Smooth muscle cell (in vitro differentiated cells): ENCODE measurements around the gene SPTLC3. TPM values are rescaled to one million over a fixed set of nuclear protein-coding genes. Genes with fewer than 3 reads are reported as not detected.
A peak's percentile ranks its signal among the peaks of the same experiment; 100 is the strongest.

Experiments used
- DNase-seq: peaks from one replicate; lab custom pipeline; 2025; ENCODE audit not compliant: unreplicated experiment; lab: John Stamatoyannopoulos, UW
- H2AFZ ChIP-seq: fragments of 200-600 bp; sonication (generic); 2 replicates; pipeline ENCODE4 v1.6.0; 2016; ENCODE audit warnings: antibody characterized with exemption, low read depth, mild to moderate bottlenecking
- H3F3A ChIP-seq: fragments of 200-600 bp; sonication (generic); 2 replicates; pipeline ENCODE4 v1.6.0; 2017; ENCODE audit warnings: antibody characterized with exemption, low read depth
- H3K27ac ChIP-seq: fragments of 200-600 bp; sonication (generic); 2 replicates; pipeline ENCODE4 v1.5.1; 2016; ENCODE audit warnings: low read depth, mild to moderate bottlenecking
- H3K27me3 ChIP-seq: fragments of 200-600 bp; sonication (generic); 2 replicates; pipeline ENCODE4 v1.6.1; 2016; ENCODE audit warnings: low read depth, mild to moderate bottlenecking
- H3K36me3 ChIP-seq: fragments of 200-600 bp; sonication (generic); 2 replicates; pipeline ENCODE4 v1.5.1; 2016; ENCODE audit warnings: low read depth
- H3K4me1 ChIP-seq: fragments of 200-600 bp; sonication (generic); 2 replicates; pipeline ENCODE4 v1.5.1; 2016; ENCODE audit warnings: low read depth
- H3K4me2 ChIP-seq: fragments of 200-600 bp; sonication (generic); 2 replicates; pipeline ENCODE4 v1.6.0; 2016; ENCODE audit warnings: mild to moderate bottlenecking
- H3K4me3 ChIP-seq: fragments of 200-600 bp; sonication (generic); 2 replicates; pipeline ENCODE4 v1.5.1; 2016; ENCODE audit warnings: mild to moderate bottlenecking
- H3K79me2 ChIP-seq: fragments of 200-600 bp; sonication (generic); 2 replicates; pipeline ENCODE4 v1.6.0; 2016; ENCODE audit warnings: low read depth, mild to moderate bottlenecking
- H3K9ac ChIP-seq: fragments of 200-600 bp; sonication (generic); 2 replicates; pipeline ENCODE4 v1.6.0; 2016; ENCODE audit warnings: low read depth
- H3K9me3 ChIP-seq: fragments of 200-600 bp; sonication (generic); replicated peaks from 2 replicates; pipeline ENCODE4 v1.5.1; 2016; ENCODE audit warnings: low read depth
- H4K20me1 ChIP-seq: fragments of 200-600 bp; sonication (generic); 2 replicates; pipeline ENCODE4 v1.6.0; 2016; ENCODE audit warnings: low read depth
- CTCF ChIP-seq: fragments of 200-600 bp; sonication (generic); IDR thresholded peaks from 2 replicates; pipeline ENCODE4 v1.5.1; 2017; ENCODE audit warnings: borderline replicate concordance, mild to moderate bottlenecking, antibody characterized with exemption; ENCODE audit not compliant: insufficient read depth, poor library complexity, severe bottlenecking
- WGBS: methylation state at CpG from one replicate; pipeline ENCODE4 v1.1.7; 2016; ENCODE audit warnings: low lambda C conversion rate; 5-methylcytosine and 5-hydroxymethylcytosine counted together
- polyA plus RNA-seq: library from polyadenylated mRNA; unstranded; fragments of >200 nt; fragmentation: Nextera tagmentation; extraction: Ambion mirVana; gene quantifications from 2 replicates; pipeline ENCODE4 v1.2.1, GENCODE V29; 2016
- total RNA-seq: library from RNA; depleted of rRNA; stranded (reverse); fragments of >200 nt; gene quantifications from 2 replicates; pipeline ENCODE4 v1.2.3, GENCODE V29; 2014

The SPTLC3 gene
- total and polyA plus RNA-seq, 2 experiments from 2014 or later = 2.5 to 34.9 TPM

DNA sequence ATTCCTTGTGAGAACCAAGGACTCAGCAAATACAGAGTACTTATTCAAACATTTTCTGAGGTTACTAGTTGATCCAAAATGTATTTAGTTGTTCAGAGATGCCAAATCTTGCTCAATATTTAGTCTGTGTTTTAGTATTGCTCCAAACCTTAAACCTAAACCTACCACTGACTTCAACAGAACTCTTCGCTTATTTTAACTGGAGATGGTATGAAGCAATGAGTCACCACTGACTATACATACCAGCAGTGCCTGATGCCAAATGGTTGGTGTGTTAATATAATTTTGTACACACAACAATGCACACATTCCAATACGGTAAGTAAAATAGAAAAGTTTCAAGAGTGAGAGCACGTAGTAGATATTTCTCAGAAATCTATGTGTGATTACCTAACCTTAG, 1.9 kb upstream of the SPTLC3 start:
- no peak overlapping the region for H3K4me2 ChIP-seq
- no peaks in the 10 kb centered on the region for H3K79me2 ChIP-seq
- no peaks in the 10 kb centered on the region for H3K36me3 ChIP-seq
- H2AFZ ChIP-seq = no peak overlapping the region
- H3K27me3 ChIP-seq = no peaks in the 10 kb centered on the region
- no peaks in the 10 kb centered on the region for H3F3A ChIP-seq
- TF ChIP-seq CTCF = no peak
- H3K4me1 ChIP-seq = peaks cover 14% of the 10 kb centered on the region
- no peak overlapping the region for H3K4me3 ChIP-seq
- H3K9me3 ChIP-seq = no peaks in the 10 kb centered on the region
- peak overlapping the region; percentile 32 for H3K27ac ChIP-seq
- H4K20me1 ChIP-seq = no peaks in the 10 kb centered on the region
- 38% methylated on average over 3 of the region's 3 CpGs for WGBS
- H3K9ac ChIP-seq = no peak overlapping the region
- DNase-seq = no peak

DNA sequence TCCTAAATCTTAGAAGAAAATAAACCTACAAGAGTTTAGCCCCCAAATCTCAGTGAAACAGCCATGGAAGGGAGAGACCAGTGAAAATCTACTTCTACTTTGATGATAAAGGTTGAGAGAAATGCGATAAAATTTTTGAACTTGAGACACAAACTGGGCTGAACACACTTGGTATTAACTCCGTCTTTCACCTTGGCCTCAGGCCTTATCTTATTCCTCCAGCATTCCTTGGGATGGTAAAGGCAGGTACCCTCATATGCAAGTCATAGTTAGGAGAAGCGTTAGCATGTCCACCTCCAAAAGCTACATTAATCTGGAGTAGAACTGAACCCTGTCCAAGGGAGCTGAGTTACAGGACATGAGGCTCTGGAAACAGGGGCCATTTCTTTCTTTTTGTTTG, 1.2 kb upstream of the SPTLC3 start:
- H3K27me3 ChIP-seq = no peaks in the 10 kb centered on the region
- no peaks in the 10 kb centered on the region for H3F3A ChIP-seq
- no peak overlapping the region for H2AFZ ChIP-seq
- H4K20me1 ChIP-seq = no peaks in the 10 kb centered on the region
- no peak for DNase-seq
- no peak overlapping the region for H3K4me3 ChIP-seq
- H3K79me2 ChIP-seq = no peaks in the 10 kb centered on the region
- H3K4me2 ChIP-seq = no peak overlapping the region
- no peak overlapping the region for H3K9ac ChIP-seq
- no peaks in the 10 kb centered on the region for H3K9me3 ChIP-seq
- H3K4me1 ChIP-seq = peaks cover 14% of the 10 kb centered on the region
- WGBS = 98% methylated on average over 3 of the region's 3 CpGs
- H3K27ac ChIP-seq = no peak overlapping the region
- TF ChIP-seq CTCF = no peak
- no peaks in the 10 kb centered on the region for H3K36me3 ChIP-seq

DNA sequence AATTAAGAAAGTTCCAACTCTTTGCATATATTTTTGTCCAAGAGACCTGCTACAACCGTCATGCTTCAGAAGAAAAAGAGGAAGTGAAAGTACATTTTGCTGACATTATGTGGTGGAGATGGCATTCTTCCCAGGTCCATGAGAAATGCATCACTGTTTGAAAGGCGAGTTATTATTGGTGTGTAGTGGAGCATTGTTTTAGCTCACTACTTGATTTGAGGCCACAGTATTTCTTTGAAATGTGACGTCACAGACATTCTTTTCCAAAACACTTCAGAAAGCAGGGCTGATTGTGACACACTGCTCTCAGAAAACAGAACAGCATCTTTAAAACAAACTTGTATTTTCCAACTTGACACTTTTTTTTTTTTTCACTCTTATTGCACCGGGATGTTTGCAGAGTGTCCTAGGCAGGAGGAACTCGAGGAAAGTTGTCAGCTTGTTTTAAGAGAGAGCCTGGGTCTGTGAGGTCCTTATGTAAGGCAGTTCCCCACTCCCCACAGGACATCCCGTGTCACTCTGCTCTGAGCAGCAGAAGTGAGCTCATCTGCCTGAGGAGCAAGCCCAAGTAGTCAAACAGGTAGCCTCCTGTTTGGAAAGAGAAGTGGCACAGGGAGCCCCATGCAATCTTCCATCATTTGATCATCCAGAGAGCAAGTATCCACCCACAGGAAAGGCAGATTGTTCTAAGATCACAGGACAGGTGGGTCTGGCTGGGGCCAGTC, 1.1 kb downstream of the SPTLC3 start:
- Histone ChIP-seq H3K4me1 (peaks cover 17% of the 10 kb centered on the region), H3K4me2 (peak overlapping the region; percentile 81), H3K36me3 (no peaks in the 10 kb centered on the region), H3K9me3 (no peaks in the 10 kb centered on the region), H3K9ac (peak overlapping the region; percentile 49), H3K79me2 (no peaks in the 10 kb centered on the region), H3K4me3 (peak overlapping the region; percentile 49), H3F3A (no peaks in the 10 kb centered on the region), H4K20me1 (no peaks in the 10 kb centered on the region), H2AFZ (peak overlapping the region; percentile 86), H3K27ac (peak overlapping the region; percentile 73), H3K27me3 (no peaks in the 10 kb centered on the region)
- TF ChIP-seq CTCF = no peak
- DNase-seq = no peak
- 37% methylated on average over 6 of the region's 6 CpGs for WGBS

DNA sequence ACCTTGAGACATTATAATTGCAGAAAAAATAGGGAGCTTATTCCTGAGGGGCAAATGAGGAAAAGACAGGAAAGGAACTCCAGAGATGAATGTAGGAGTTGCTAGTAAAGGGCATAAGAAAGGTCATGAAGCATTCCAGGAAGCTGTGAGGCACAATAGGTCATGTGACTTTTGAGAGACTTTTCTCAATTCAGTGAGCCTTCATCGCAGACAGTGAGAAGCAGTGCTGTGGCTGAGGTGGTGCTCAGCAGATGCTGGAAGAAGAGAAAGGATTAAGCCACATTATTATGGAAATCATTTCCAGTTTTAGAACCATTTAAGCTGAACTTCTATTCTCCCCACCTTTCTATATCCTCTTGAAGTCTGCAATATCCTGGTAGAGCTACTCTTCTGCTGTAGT, 4.1 kb downstream of the SPTLC3 start:
- Histone ChIP-seq H2AFZ (no peak overlapping the region), H3K4me2 (no peak overlapping the region), H3K4me3 (no peak overlapping the region), H3K27ac (no peak overlapping the region), H3K79me2 (no peaks in the 10 kb centered on the region), H3K36me3 (no peaks in the 10 kb centered on the region), H3F3A (no peaks in the 10 kb centered on the region), H3K9me3 (no peaks in the 10 kb centered on the region), H3K4me1 (peaks cover 17% of the 10 kb centered on the region), H3K9ac (no peak overlapping the region), H3K27me3 (no peaks in the 10 kb centered on the region), H4K20me1 (no peaks in the 10 kb centered on the region)
- no peak for TF ChIP-seq CTCF
- 82% methylated on average over 1 of the region's 1 CpG for WGBS
- DNase-seq = no peak
